ENCODE data around the gene HYDIN. TPM values are rescaled to one million over a fixed set of nuclear protein-coding genes. Genes with fewer than 3 reads are reported as not detected.

The HYDIN gene
- total RNA-seq, 2 experiments from 2014 or later, result not detected

DNA sequence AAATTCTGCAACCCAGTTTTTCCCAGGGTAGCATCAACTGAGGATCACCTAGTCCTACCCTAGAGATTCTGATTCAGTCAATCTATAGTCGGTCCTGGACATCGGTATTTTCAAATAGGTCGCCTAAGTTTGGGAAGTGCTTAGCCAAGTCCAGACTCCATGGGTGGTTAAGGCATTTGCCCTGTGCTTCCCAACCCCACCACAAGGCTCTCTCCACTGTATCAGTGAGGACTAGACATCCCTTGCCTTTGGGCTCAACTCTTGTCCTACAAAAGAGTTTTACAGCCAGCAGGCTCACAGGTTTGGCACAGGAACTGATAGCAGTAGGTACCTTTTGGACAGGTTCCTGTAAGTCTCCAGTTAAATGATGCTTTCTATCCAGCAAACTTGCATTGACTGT is 13.8 kb downstream of the HYDIN start:
- no peak for DNase-seq
- no peaks in the 10 kb centered on the region for H3K36me3 Mint-ChIP-seq (ENCODE audit: low read depth)

DNA sequence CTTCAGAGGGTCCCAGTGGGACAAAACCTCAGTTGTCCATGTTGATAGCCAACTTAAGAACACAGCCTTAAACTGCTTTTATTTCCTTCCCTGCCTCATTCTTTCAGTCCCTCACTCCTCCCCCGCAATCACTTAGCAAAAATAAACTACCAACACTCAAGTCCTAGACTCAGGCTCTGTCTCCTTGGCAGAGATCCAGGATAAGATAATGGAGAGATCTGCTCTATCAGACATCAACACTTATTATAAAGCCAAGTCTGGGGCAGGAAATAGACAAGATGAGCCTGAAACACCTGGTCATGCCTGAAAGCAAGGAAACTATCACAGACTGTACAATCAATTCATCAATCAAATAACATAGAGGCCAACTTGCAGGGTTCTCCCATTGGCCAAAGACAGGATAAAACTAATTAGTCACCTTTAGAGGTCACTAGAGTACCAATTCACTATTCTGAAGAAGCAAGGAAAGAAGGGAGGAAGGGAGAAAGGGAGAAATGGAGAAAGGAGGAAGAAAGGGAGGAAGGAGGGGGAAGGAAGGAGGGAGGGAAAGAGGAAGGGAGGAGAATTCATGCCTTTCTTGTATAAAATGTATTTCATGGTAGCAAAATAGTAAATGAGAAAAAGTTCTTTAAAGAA is 15.7 kb downstream of the HYDIN start:
- DNase-seq, result no peak
- intact Hi-C loops (cut with micrococcal nuclease), result loop anchor here (2.0 kb wide), 1 partner anchor 96 kb away; no protein-coding TSS in a partner anchor
- H3K4me3 Mint-ChIP-seq, result no peak overlapping the region
- peaks cover 15% of the 10 kb centered on the region for H3K27me3 Mint-ChIP-seq (ENCODE audit: low read depth)
- no peaks in the 10 kb centered on the region for H3K9me3 Mint-ChIP-seq
- H3K4me1 Mint-ChIP-seq (ENCODE audit: low read depth), result no peaks in the 10 kb centered on the region
- CTCF ChIA-PET, result interaction anchor here (0.7 to 1.3 kb wide), 2 partner anchors 95 to 97 kb away, joined by 3 to 5 read pairs; no protein-coding TSS in a partner anchor
- no peak overlapping the region for H3K27ac Mint-ChIP-seq
- H3K36me3 Mint-ChIP-seq (ENCODE audit: low read depth), result no peaks in the 10 kb centered on the region

More for the DNA sequence above, 13.8 kb downstream of the HYDIN start:
- intact Hi-C loops (cut with micrococcal nuclease), result no loop called here
- Mint-ChIP-seq H3K9me3 (peaks cover under 1% of the 10 kb centered on the region), H3K27ac (no peak overlapping the region), H3K4me1 (ENCODE audit: low read depth) (no peaks in the 10 kb centered on the region), H3K4me3 (no peak overlapping the region), H3K27me3 (ENCODE audit: low read depth) (peaks cover 8% of the 10 kb centered on the region)
- CTCF ChIA-PET, result no interaction called here

DNA sequence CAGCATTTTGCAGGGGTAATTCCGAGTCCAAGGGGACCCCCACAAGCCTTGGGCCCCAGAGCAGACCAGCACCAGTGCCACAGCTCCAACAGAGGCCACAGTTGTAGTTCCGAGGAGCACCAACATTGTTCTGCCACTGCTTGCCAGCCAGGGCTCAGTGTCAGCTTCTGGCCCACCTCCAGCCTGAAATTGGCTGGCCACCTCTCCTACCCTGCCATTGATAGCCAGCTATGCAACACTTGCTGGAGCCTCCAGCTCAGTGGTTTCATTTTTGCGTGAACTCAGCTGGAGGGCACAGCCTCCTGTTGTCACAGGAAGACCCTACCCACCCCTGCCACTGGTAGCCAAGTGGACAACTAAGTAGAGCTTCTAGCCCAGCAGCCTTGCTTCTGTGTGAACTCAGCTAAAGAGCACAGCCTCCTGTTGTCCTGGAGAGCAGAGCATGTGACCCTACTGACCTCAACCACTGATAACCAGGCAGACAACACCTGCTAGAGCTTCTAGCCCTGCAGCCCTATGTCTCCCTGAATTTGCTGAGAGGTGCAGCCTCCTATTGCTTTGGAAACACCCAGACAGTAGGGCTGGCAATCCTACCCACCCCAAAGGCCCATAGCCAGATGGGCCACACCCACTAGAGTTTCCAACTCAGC is 24.9 kb downstream of the HYDIN start:
- Mint-ChIP-seq H3K27ac (no peak overlapping the region), H3K4me1 (ENCODE audit: low read depth) (no peaks in the 10 kb centered on the region), H3K9me3 (peaks cover 16% of the 10 kb centered on the region), H3K27me3 (ENCODE audit: low read depth) (peaks cover 36% of the 10 kb centered on the region), H3K36me3 (ENCODE audit: low read depth) (no peaks in the 10 kb centered on the region), H3K4me3 (no peak overlapping the region)
- DNase-seq, result no peak
- intact Hi-C loops (cut with micrococcal nuclease), result loop anchor here (5.0 kb wide), 1 partner anchor 152 kb away; the partner anchor contains the start of gene CALB2
- CTCF ChIA-PET, result interaction anchor here (0.6 kb wide), 1 partner anchor 194 kb away, joined by 3 read pairs; no protein-coding TSS in a partner anchor

DNA sequence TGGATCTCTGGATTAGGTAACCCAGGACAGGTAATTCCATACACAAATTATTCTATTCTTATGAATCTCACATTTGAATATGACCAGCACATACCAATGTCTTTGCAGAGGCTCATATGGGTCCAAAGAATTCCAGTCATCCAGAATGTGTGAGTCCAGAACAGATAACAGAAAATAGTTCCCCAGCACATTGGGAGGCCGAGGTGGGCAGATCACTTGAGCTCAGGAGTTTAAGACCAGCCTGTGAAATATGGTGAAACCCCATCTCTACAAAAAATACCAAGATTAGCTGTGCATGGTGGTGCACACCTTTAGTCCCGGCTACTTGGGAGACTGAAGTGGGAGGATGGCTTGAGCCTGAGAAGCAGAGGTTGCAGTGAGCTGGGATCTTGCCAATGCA is 26.9 kb downstream of the HYDIN start:
- no peaks in the 10 kb centered on the region for H3K36me3 Mint-ChIP-seq (ENCODE audit: low read depth)
- peaks cover 20% of the 10 kb centered on the region for H3K9me3 Mint-ChIP-seq
- H3K27me3 Mint-ChIP-seq (ENCODE audit: low read depth), result peaks cover 31% of the 10 kb centered on the region
- no peaks in the 10 kb centered on the region for H3K4me1 Mint-ChIP-seq (ENCODE audit: low read depth)
- no peak for DNase-seq
- intact Hi-C loops (cut with micrococcal nuclease), result no loop called here
- no peak overlapping the region for H3K27ac Mint-ChIP-seq
- CTCF ChIA-PET, result interaction anchor here (1.0 kb wide), 1 partner anchor 108 kb away, joined by 3 read pairs; no protein-coding TSS in a partner anchor
- H3K4me3 Mint-ChIP-seq, result no peak overlapping the region

DNA sequence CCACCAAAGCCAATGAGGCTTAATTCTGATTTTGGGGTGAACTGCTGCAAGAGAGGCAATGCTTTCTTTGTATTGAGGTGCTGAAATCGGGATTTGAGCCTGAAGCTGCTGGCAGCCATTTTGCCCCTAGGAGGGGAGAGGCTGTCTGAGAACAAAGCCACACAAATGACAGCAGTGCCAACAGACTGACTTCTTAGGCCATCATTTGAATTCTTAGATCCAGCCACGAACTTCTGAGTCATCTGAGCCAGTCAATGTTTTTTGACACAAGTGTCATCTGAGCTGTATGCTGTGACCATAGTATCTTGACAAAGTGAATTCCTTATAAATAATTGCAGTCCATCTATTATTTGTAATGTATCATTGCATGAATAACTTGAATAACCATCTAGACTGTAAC is 29.0 kb downstream of the HYDIN start:
- Mint-ChIP-seq H3K27ac (no peak overlapping the region), H3K4me1 (ENCODE audit: low read depth) (no peaks in the 10 kb centered on the region), H3K27me3 (ENCODE audit: low read depth) (peaks cover 17% of the 10 kb centered on the region), H3K4me3 (no peak overlapping the region), H3K36me3 (ENCODE audit: low read depth) (no peaks in the 10 kb centered on the region), H3K9me3 (peaks cover 17% of the 10 kb centered on the region)
- DNase-seq, result no peak
- CTCF ChIA-PET, result no interaction called here
- intact Hi-C loops (cut with micrococcal nuclease), result no loop called here

DNA sequence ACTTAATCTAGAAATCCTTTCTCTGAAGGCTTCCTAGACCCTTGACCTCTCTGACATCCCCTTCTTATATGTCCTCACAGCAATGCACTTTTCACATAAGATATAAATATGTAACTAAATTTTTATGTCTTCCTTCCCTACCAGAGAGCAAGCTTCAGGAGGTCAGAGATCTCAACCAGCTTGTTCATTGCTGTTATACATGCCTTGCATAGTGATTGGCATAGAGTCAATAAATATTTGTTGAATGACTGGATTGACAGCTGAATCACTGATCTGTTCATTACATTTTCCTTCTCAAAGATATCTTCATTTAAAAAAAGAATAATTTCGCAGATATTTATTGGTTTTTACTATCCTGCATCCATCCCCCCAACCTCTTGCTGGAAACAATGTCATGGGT is 29.5 kb downstream of the HYDIN start:
- no peak for DNase-seq
- no peak overlapping the region for H3K4me3 Mint-ChIP-seq
- no peaks in the 10 kb centered on the region for H3K36me3 Mint-ChIP-seq (ENCODE audit: low read depth)
- no peaks in the 10 kb centered on the region for H3K4me1 Mint-ChIP-seq (ENCODE audit: low read depth)
- peaks cover 19% of the 10 kb centered on the region for H3K27me3 Mint-ChIP-seq (ENCODE audit: low read depth)
- intact Hi-C loops (cut with micrococcal nuclease), result no loop called here
- CTCF ChIA-PET, result no interaction called here
- peaks cover 12% of the 10 kb centered on the region for H3K9me3 Mint-ChIP-seq
- H3K27ac Mint-ChIP-seq, result no peak overlapping the region

DNA sequence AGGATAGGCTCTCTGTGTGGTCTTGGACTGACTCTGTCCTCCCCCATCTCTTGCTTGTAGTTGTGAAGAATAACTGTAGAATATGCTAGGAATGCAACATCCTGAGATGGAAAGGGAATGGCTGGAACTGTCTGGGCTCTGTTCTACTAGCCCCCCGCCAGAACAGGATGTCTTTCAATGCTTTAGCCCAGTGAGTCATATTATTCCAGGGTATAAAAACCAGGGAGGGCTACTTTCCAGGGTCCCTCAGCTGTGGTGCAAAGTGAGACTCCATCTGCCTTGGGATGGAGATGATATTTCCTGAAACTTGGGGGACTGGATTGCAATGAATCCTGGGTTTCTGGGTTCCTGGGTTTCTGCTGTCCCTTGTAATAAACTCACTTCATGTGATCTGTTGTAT is 32.1 kb downstream of the HYDIN start:
- Mint-ChIP-seq H3K4me3 (no peak overlapping the region), H3K27ac (no peak overlapping the region), H3K27me3 (ENCODE audit: low read depth) (peaks cover 13% of the 10 kb centered on the region), H3K4me1 (ENCODE audit: low read depth) (no peaks in the 10 kb centered on the region), H3K9me3 (peaks cover 11% of the 10 kb centered on the region), H3K36me3 (ENCODE audit: low read depth) (no peaks in the 10 kb centered on the region)
- CTCF ChIA-PET, result no interaction called here
- intact Hi-C loops (cut with micrococcal nuclease), result no loop called here
- no peak for DNase-seq

DNA sequence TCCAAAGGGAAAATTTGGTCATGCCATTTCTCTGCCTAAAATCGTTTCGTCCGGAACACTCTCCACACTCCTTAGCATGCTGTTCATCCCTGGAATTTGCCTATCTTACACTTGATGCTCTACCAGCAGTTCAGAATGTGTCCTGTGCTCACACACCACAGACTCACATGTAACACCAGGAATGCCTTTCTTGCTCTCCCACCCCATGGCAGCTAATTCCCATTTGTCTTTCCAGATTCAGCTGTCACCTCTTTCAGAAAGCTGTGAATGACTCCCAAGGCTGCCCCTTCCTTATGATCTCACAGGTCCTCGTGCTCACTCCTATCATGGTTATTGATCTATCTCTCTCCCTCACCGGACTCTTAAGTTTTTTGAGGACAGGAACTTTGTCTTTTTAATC is 38.1 kb downstream of the HYDIN start:
- H3K36me3 Mint-ChIP-seq (ENCODE audit: low read depth), result no peaks in the 10 kb centered on the region
- no peak overlapping the region for H3K27ac Mint-ChIP-seq
- no peak for DNase-seq
- peaks cover under 1% of the 10 kb centered on the region for H3K9me3 Mint-ChIP-seq
- peaks cover 10% of the 10 kb centered on the region for H3K27me3 Mint-ChIP-seq (ENCODE audit: low read depth)
- no peaks in the 10 kb centered on the region for H3K4me1 Mint-ChIP-seq (ENCODE audit: low read depth)
- intact Hi-C loops (cut with micrococcal nuclease), result no loop called here
- H3K4me3 Mint-ChIP-seq, result no peak overlapping the region
- CTCF ChIA-PET, result no interaction called here

DNA sequence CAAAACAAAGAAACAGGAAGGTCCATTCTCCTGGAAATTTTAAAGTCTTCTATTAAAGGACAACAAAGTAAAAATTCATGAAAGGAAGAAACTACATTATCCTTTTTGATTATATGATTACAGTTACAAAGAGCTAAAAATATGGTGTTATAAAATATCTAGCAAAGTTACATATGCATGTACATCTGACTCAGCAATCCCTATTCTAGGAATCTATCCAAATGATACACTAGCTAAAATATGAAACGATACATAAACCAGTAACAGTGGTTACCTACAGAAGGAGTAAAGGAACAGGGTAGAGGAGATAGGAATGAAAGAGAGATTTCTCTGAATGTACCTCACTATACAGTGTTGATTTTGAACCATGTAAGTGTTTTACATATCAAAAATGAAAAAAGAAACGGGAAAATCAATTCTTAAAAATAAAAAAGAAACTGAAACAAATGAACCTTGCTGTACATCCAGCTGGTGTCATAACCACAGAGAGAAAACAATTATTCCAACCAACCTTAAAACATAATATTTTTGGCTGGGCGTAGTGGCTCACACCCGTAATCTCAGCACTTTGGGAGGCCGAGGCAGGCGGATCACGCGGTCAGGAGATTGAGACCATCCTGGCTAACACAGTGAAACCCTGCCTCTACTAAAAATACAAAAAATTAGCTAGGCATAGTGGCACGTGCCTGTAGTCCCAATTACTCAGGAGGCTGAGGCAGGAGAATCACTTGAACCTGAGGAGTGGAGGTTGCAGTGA is 41.4 kb downstream of the HYDIN start:
- Mint-ChIP-seq H3K27ac (no peak overlapping the region), H3K4me1 (ENCODE audit: low read depth) (no peaks in the 10 kb centered on the region), H3K27me3 (ENCODE audit: low read depth) (peaks cover 9% of the 10 kb centered on the region), H3K9me3 (no peaks in the 10 kb centered on the region), H3K36me3 (ENCODE audit: low read depth) (no peaks in the 10 kb centered on the region), H3K4me3 (no peak overlapping the region)
- intact Hi-C loops (cut with micrococcal nuclease), result no loop called here
- CTCF ChIA-PET, result no interaction called here
- no peak for DNase-seq

DNA sequence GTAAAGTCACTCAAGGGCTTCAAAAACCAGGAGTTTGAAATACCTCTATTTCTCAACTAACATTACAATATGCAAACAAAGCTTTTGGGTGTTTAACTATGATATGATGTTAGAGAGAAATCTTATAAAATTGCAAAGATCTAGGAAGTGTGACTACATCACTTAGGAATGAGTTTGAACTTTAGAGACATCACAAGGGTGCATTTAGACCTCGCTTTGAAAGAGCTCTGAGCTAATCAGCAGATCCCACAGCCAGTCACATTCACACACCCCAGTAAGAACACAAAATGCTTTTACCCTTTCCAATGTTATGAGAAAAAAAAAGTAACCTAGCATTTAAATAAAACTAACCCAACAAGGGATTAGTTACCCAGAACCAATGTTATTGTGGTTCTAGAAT is 45.2 kb downstream of the HYDIN start:
- CTCF ChIA-PET, result interaction anchor here (1.5 kb wide), 1 partner anchor 126 kb away, joined by 3 read pairs; no protein-coding TSS in a partner anchor
- Mint-ChIP-seq H3K27ac (no peak overlapping the region), H3K4me3 (no peak overlapping the region)

DNA sequence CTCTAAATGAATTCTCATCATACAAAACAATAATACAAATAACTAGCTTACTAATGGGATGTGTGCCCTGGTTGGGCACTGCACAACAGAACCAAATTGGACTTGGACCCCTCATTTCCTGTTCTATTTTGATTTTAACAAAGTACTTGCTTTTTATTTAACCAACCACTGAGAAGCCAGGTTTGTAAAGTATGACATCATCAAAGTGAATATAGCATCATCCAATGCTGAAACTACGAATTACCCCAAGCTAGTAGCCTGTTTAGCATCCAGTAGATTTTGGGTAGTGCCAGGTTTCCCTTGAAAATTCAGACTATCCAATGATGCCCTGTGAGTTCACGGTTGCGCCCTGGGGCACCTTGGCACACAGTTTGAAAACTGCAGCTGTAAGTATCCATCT is 51.0 kb downstream of the HYDIN start:
- no peak for DNase-seq
- CTCF ChIA-PET, result interaction anchor here (0.6 kb wide), 1 partner anchor 11 kb away, joined by 3 read pairs; no protein-coding TSS in a partner anchor
- intact Hi-C loops (cut with micrococcal nuclease), result no loop called here
- H3K4me3 Mint-ChIP-seq, result no peak overlapping the region
- peaks cover 17% of the 10 kb centered on the region for H3K27me3 Mint-ChIP-seq (ENCODE audit: low read depth)
- no peak overlapping the region for H3K27ac Mint-ChIP-seq
- no peaks in the 10 kb centered on the region for H3K9me3 Mint-ChIP-seq
- H3K4me1 Mint-ChIP-seq (ENCODE audit: low read depth), result no peaks in the 10 kb centered on the region
- no peaks in the 10 kb centered on the region for H3K36me3 Mint-ChIP-seq (ENCODE audit: low read depth)

More for the DNA sequence above, 45.2 kb downstream of the HYDIN start:
- H3K36me3 Mint-ChIP-seq (ENCODE audit: low read depth), result no peaks in the 10 kb centered on the region
- no peaks in the 10 kb centered on the region for H3K9me3 Mint-ChIP-seq
- H3K4me1 Mint-ChIP-seq (ENCODE audit: low read depth), result no peaks in the 10 kb centered on the region
- peaks cover 8% of the 10 kb centered on the region for H3K27me3 Mint-ChIP-seq (ENCODE audit: low read depth)
- intact Hi-C loops (cut with micrococcal nuclease), result no loop called here
- DNase-seq, result no peak

DNA sequence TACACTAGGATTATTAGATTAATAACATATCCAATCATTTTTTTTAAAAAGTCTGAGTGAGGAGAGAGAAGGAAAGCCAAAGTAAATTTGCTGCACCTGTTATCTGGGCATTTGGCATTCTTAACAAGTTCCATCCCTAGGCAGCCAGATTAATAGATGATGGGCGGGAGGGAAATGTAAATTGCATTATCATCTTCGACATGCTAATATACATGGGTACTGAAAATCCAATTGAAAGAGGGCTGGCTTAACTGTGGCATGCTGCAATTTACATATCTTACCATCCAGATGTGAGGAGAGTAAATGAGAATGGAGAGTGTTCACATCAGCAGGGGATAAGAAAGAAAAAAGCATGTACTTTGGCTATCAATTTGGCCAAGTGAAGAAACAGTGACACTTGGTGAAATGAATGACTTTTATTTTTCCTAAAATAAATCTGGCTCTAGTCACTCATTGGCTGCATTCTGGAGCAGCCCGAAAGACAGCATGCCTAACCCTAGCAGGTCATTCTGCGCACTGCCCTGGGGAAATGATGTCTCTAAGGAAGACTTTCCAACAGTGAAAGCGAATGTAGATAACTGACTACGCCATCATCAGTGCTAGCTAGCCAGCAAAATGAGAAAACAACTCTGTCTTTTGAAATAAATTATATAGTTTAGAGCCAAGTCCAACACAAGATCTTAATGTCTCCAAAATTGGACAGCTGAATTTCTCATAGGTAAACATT is 57.9 kb downstream of the HYDIN start:
- Mint-ChIP-seq H3K36me3 (ENCODE audit: low read depth) (no peaks in the 10 kb centered on the region), H3K27ac (no peak overlapping the region), H3K4me1 (ENCODE audit: low read depth) (no peaks in the 10 kb centered on the region), H3K4me3 (no peak overlapping the region), H3K27me3 (ENCODE audit: low read depth) (peaks cover 14% of the 10 kb centered on the region), H3K9me3 (no peaks in the 10 kb centered on the region)
- DNase-seq, result no peak
- intact Hi-C loops (cut with micrococcal nuclease), result no loop called here
- CTCF ChIA-PET, result no interaction called here

Measured in activated naive CD4-positive, alpha-beta T cell treated with anti-CD3 and anti-CD28 coated beads for 36 hours (primary cell).